IMR-90 (cell line): Measurements from ENCODE around the gene EIF2S2. TPM values are rescaled to one million over a fixed set of nuclear protein-coding genes. Genes with fewer than 3 reads are reported as not detected.
A peak's percentile ranks its signal among the peaks of the same experiment; 100 is the strongest.

Experiments used
- ATAC-seq: fragments of 200-7000 bp; cut with Tn5 transposase; 2 replicates; pipeline ENCODE4 v1.9.1; 2020; ENCODE audit warnings: low read depth, mild to moderate bottlenecking, moderate library complexity
- BruUV-seq: library from RNA; stranded (reverse); fragments of 400-500 nt; replicated peaks from 2 replicates; lab custom pipeline; 2021; lab: Mats Ljungman, UMichigan
- CTCF ChIA-PET: fragments of 300-600 bp; formaldehyde crosslinking; extraction: SDS; loops from one replicate; lab custom pipeline; 2021; ENCODE audit warnings: antibody characterized with exemption; lab: Yijun Ruan, JAX
- POLR2A ChIA-PET: fragments of 300-600 bp; sonication (Branson Sonifier 250); formaldehyde crosslinking; loops from one replicate; lab custom pipeline; 2022; ENCODE audit warnings: antibody characterized with exemption; ENCODE audit not compliant: unreplicated experiment; lab: Charles Lee
- DNase-seq: peaks from one replicate; pipeline ENCODE4 v3.0.0; 2013
- H2AFZ ChIP-seq: replicated peaks from 2 replicates; pipeline ENCODE3; 2013; ENCODE audit warnings: low read length, mild to moderate bottlenecking; ENCODE audit not compliant: poor library complexity
- H2AK5ac ChIP-seq: 2 replicates; pipeline ENCODE4 v1.6.1; 2013; ENCODE audit warnings: low read depth, low read length, inconsistent platforms
- H2AK9ac ChIP-seq: replicated peaks from 2 replicates; pipeline ENCODE3; 2013; ENCODE audit warnings: mild to moderate bottlenecking, low read depth, low read length, moderate library complexity; ENCODE audit not compliant: poor library complexity
- H2BK120ac ChIP-seq: 2 replicates; pipeline ENCODE4 v1.6.1; 2013; ENCODE audit warnings: low read depth, low read length, inconsistent platforms
- H2BK15ac ChIP-seq: 3 replicates; pipeline ENCODE4 v1.6.1; 2013; ENCODE audit warnings: low read depth, low read length, inconsistent platforms
- H2BK20ac ChIP-seq: 2 replicates; pipeline ENCODE4 v1.6.1; 2013; ENCODE audit warnings: low read depth, mild to moderate bottlenecking, inconsistent platforms, low read length, moderate library complexity
- H2BK5ac ChIP-seq: 2 replicates; pipeline ENCODE4 v1.6.1; 2013; ENCODE audit warnings: mild to moderate bottlenecking, low read depth, low read length, inconsistent platforms; ENCODE audit not compliant: poor library complexity, severe bottlenecking
- H3K14ac ChIP-seq: replicated peaks from 2 replicates; pipeline ENCODE4 v1.6.1; 2013; ENCODE audit warnings: low read depth, low read length, inconsistent platforms
- H3K18ac ChIP-seq: 2 replicates; pipeline ENCODE4 v1.6.1; 2013; ENCODE audit warnings: low read depth, low read length, control low read depth
- H3K23ac ChIP-seq: 2 replicates; pipeline ENCODE4 v1.6.1; 2013; ENCODE audit warnings: low read depth, low read length, inconsistent platforms
- H3K27ac ChIP-seq: 2 replicates; pipeline ENCODE4 v1.5.1; 2013; ENCODE audit warnings: mild to moderate bottlenecking, control low read depth, low read length; ENCODE audit not compliant: insufficient read depth
- H3K27me3 ChIP-seq: 2 replicates; pipeline ENCODE4 v1.6.1; 2013; ENCODE audit warnings: low read length; ENCODE audit not compliant: control insufficient read depth, insufficient read depth
- H3K36me3 ChIP-seq: 2 replicates; pipeline ENCODE4 v1.6.1; 2013; ENCODE audit warnings: low read length, mixed read lengths; ENCODE audit not compliant: control insufficient read depth, insufficient read depth
- H3K4ac ChIP-seq: 2 replicates; pipeline ENCODE4 v1.6.1; 2013; ENCODE audit warnings: low read depth, low read length, inconsistent platforms
- H3K4me1 ChIP-seq: 2 replicates; pipeline ENCODE4 v1.6.1; 2013; ENCODE audit warnings: low read length, mixed read lengths; ENCODE audit not compliant: control insufficient read depth, insufficient read depth
- H3K4me2 ChIP-seq: 2 replicates; pipeline ENCODE4 v1.6.1; 2013; ENCODE audit warnings: low read depth, mild to moderate bottlenecking, control low read depth, low read length, moderate library complexity
- H3K4me3 ChIP-seq: 2 replicates; pipeline ENCODE4 v1.5.1; 2013; ENCODE audit warnings: low read depth, mild to moderate bottlenecking, control low read depth, low read length, moderate library complexity; ENCODE audit not compliant: insufficient read depth
- H3K56ac ChIP-seq: 2 replicates; pipeline ENCODE4 v1.6.1; 2013; ENCODE audit warnings: low read length, inconsistent platforms; ENCODE audit not compliant: insufficient read depth; ENCODE audit errors: extremely low read depth
- H3K79me1 ChIP-seq, 2 experiments: 2 replicates each; pipeline ENCODE4 v1.6.1; 2013; ENCODE audit warnings: low read length in 2 of 2, inconsistent platforms in 1 of 2, low read depth in 1 of 2
- H3K9ac ChIP-seq: 2 replicates; pipeline ENCODE4 v1.6.1; 2013; ENCODE audit warnings: low read depth, low read length, control low read depth
- H3K9me1 ChIP-seq: 2 replicates; pipeline ENCODE4 v1.6.1; 2013; ENCODE audit warnings: low read length, inconsistent platforms; ENCODE audit not compliant: insufficient read depth
- H3K9me3 ChIP-seq: 2 replicates; pipeline ENCODE4 v1.6.1; 2013; ENCODE audit warnings: low read length; ENCODE audit not compliant: control insufficient read depth, insufficient read depth
- H4K20me1 ChIP-seq: 2 replicates; pipeline ENCODE4 v1.6.1; 2013; ENCODE audit warnings: low read length, inconsistent platforms; ENCODE audit not compliant: insufficient read depth
- H4K5ac ChIP-seq: 2 replicates; pipeline ENCODE4 v1.6.1; 2013; ENCODE audit warnings: mild to moderate bottlenecking, low read depth, low read length, control low read depth
- H4K8ac ChIP-seq, 2 experiments: 2 replicates each; pipeline ENCODE4 v1.6.1; 2013; ENCODE audit warnings: low read depth in 2 of 2, low read length in 2 of 2, control low read depth in 1 of 2, inconsistent platforms in 1 of 2
- H4K91ac ChIP-seq: 2 replicates; pipeline ENCODE4 v1.6.1; 2013; ENCODE audit warnings: low read depth, low read length, inconsistent platforms; ENCODE audit not compliant: insufficient read depth
- MXI1 ChIP-seq: IDR thresholded peaks from 2 replicates; pipeline ENCODE4 v1.6.1; 2012; ENCODE audit warnings: low read depth, mild to moderate bottlenecking, low read length, moderate library complexity, borderline replicate concordance
- WGBS, 2 experiments: methylation state at CpG; one replicate each; pipeline versions ENCODE4 v1.1.5 to v1.1.7; 2013; ENCODE audit warnings: missing lambda C conversion rate in 2 of 2; ENCODE audit not compliant: insufficient read length in 1 of 2; ENCODE audit errors: extremely low coverage in 2 of 2; 5-methylcytosine and 5-hydroxymethylcytosine counted together
- dilution Hi-C: fragments of 300-500 bp; cut with HindIII; formaldehyde crosslinking; loops from one replicate; pipeline ENCODE4 v1.14.3; 2018; ENCODE audit warnings: low sequenced_read_pairs; ENCODE audit not compliant: unreplicated experiment
- in situ Hi-C: fragments of 300-500 bp; cut with MboI; formaldehyde crosslinking; loops from 3 replicates; pipeline ENCODE4 v1.14.3; 2019; ENCODE audit warnings: low sequenced_read_pairs, inconsistent platforms, mixed read lengths
- intact Hi-C: fragments of 100-400 bp; cut with micrococcal nuclease; formaldehyde crosslinking; loops from 2 replicates; pipeline ENCODE4 v1.10.0; 2022
- polyA plus RNA-seq, 3 experiments: library from polyadenylated mRNA; depleted of rRNA; stranded (reverse); fragments of >200 nt; gene quantifications; 2 replicates each; pipeline ENCODE4 v1.2.3, GENCODE V29; 2012; ENCODE audit warnings: low replicate concordance in 1 of 3
- total RNA-seq: library from RNA; depleted of rRNA; stranded (reverse); fragments of >200 nt; gene quantifications from 2 replicates; pipeline ENCODE4 v1.2.3, GENCODE V29; 2012

Gene EIF2S2
- total and polyA plus RNA-seq, 2 of the 4 experiments (the other 2 are of a cell fraction): 61.7 to 66.9 TPM

DNA sequence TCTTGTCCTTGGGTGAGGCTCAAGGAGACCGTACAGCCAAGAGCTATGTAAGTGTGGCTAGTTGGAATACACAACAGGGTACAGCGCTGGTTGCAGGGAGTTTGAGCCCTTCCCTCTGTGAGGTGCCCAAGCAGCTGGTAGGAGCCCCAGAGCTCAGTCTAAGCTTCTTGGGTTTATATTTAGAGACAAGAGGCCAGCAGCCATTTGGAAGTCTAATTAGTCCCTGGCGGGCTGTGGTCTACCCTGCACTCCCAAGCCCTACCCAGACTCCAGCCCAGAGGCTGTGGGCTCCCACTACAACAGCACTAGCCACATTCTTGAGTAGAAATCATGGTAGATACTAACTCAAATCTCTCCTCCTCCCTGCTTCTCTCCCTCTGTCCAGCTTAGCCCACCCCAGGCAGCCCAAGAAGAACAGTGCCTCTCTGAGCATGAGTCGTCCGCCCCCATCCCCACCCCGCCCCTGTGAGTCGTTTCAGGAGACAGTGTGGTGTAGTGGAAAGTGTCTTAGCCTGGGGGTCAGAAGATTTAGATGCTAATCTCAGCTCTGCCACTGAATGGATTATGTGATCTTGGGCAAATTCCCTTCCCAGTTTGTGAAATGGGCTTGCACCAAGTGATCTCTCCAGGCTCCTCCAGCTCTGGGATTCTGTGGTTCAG is 37.8 kb downstream of the EIF2S2 start:
- H3K4me1 ChIP-seq: peaks cover 7% of the 10 kb centered on the region
- H2BK120ac ChIP-seq: no peak overlapping the region
- TF ChIP-seq MXI1: no peak
- H2BK20ac ChIP-seq: no peak overlapping the region
- peak; percentile 22 for ATAC-seq
- H2AK5ac ChIP-seq: no peak overlapping the region
- no peak overlapping the region for H2AFZ ChIP-seq
- peaks cover 54% of the 10 kb centered on the region for H4K20me1 ChIP-seq
- H2AK9ac ChIP-seq: no peak overlapping the region
- H4K8ac ChIP-seq: no peak overlapping the region
- no peak overlapping the region for H3K4me3 ChIP-seq
- no peaks in the 10 kb centered on the region for H3K9me3 ChIP-seq
- H3K4me2 ChIP-seq: no peak overlapping the region
- no peak overlapping the region for H3K18ac ChIP-seq
- H4K5ac ChIP-seq: no peak overlapping the region
- ChIA-PET CTCF (interaction anchor here (0.6 kb wide), 1 partner anchor 261 kb away, joined by 5 read pairs; no protein-coding TSS in a partner anchor), POLR2A (no interaction called here)
- H3K36me3 ChIP-seq: peaks cover 54% of the 10 kb centered on the region
- H3K23ac ChIP-seq: no peak overlapping the region
- H2BK15ac ChIP-seq: no peak overlapping the region
- no peak overlapping the region for H3K9ac ChIP-seq
- no TSS peak for BruUV-seq
- no peak overlapping the region for H3K27ac ChIP-seq
- intact Hi-C loops (no loop called here), dilution Hi-C loops (no loop called here), in situ Hi-C loops (no loop called here)
- H3K79me1 ChIP-seq: peaks cover 49 to 87% of the 10 kb centered on the region in 2 experiments
- no peak overlapping the region for H4K91ac ChIP-seq
- H3K27me3 ChIP-seq: no peaks in the 10 kb centered on the region
- peak; percentile 37 for DNase-seq
- no peak overlapping the region for H2BK5ac ChIP-seq
- no peak overlapping the region for H3K56ac ChIP-seq
- WGBS, 2 experiments: no CpG with 5 or more reads among the region's 7 CpGs
- peaks cover 17% of the 10 kb centered on the region; the same call in 1 of the 2 replicates for H3K9me1 ChIP-seq
- no peak overlapping the region; the same call in 1 of the 2 replicates for H3K14ac ChIP-seq
- no peak overlapping the region for H3K4ac ChIP-seq
